KG1 (cell line): ENCODE data around the gene PIK3IP1.
"Not testable (repeated sequence)": the region's sequence is repeated elsewhere in the genome, so short reads cannot be mapped to it uniquely, and the experiment has no call there.

Experiments
- DNase-seq: peaks from one replicate; lab custom pipeline; 2025; lab: John Stamatoyannopoulos, UW

PIK3IP1 gene

GRCh38 chr22:31292236-31292989 is at the start of gene PIK3IP1:
TSS of gene PIK3IP1 (minus strand) at chr22:31292488. CDS start at chr22:31292344, 144 bp downstream.
- peak; percentile 77 for DNase-seq

GRCh38 chr22:31341386-31342088 is 49.2 kb upstream of the PIK3IP1 start:
- no peak for DNase-seq

GRCh38 chr22:31340765-31341247 is 48.5 kb upstream of the PIK3IP1 start:
- DNase-seq, result no peak

GRCh38 chr22:31340360-31340759 is 48.1 kb upstream of the PIK3IP1 start:
- DNase-seq, result no peak

GRCh38 chr22:31339148-31339832 is 47.0 kb upstream of the PIK3IP1 start:
- no peak for DNase-seq

- no peak for DNase-seq
These were observed 44.9 kb upstream of the PIK3IP1 start for GRCh38 chr22:31337178-31337577.

GRCh38 chr22:31334329-31334728 is 42.0 kb upstream of the PIK3IP1 start:
- DNase-seq, result no peak

GRCh38 chr22:31333641-31334040 is 41.4 kb upstream of the PIK3IP1 start:
- DNase-seq, result no peak

- DNase-seq, result no peak
These were observed 40.6 kb upstream of the PIK3IP1 start for GRCh38 chr22:31332886-31333285.

- DNase-seq, result no peak
These were observed 39.7 kb upstream of the PIK3IP1 start for GRCh38 chr22:31332010-31332409.

GRCh38 chr22:31329453-31330215 is 37.3 kb upstream of the PIK3IP1 start:
- DNase-seq, result no peak

- DNase-seq, result no peak
These were observed 36.7 kb upstream of the PIK3IP1 start for GRCh38 chr22:31329029-31329428.

GRCh38 chr22:31328544-31328960 is 36.3 kb upstream of the PIK3IP1 start:
- no peak for DNase-seq

GRCh38 chr22:31327806-31328543 is 35.7 kb upstream of the PIK3IP1 start:
- no peak for DNase-seq

- no peak for DNase-seq
These were observed 34.6 kb upstream of the PIK3IP1 start for GRCh38 chr22:31326877-31327276.

GRCh38 chr22:31323578-31324550 is 31.6 kb upstream of the PIK3IP1 start:
- DNase-seq, result no peak

GRCh38 chr22:31321421-31321820 is 29.1 kb upstream of the PIK3IP1 start:
- no peak for DNase-seq

- not testable (repeated sequence) for DNase-seq
These were observed 21.9 kb upstream of the PIK3IP1 start for GRCh38 chr22:31314220-31314619.

GRCh38 chr22:31313366-31314147 is 21.3 kb upstream of the PIK3IP1 start:
- peak; percentile 63 for DNase-seq
